Gastroesophageal sphincter (tissue), 3 donors: ENCODE data around the gene CDX4.
"Not testable (repeated sequence)": the region's sequence is repeated elsewhere in the genome, so short reads cannot be mapped to it uniquely, and the experiment has no call there.

ENCODE experiments used
- CTCF ChIP-seq, 4 experiments: fragments of 200-600 bp in 2 of 4; fragments of 450-650 bp in 2 of 4; sonication (generic) in 1 of 4; IDR thresholded peaks; one replicate each; pipeline ENCODE4 v1.5.1; 2017 to 2019; ENCODE audit warnings: antibody characterized with exemption in 4 of 4, mild to moderate bottlenecking in 2 of 4, moderate library complexity in 2 of 4
- EP300 ChIP-seq: sonication (generic); formaldehyde crosslinking; IDR thresholded peaks from one replicate; pipeline ENCODE4 v1.6.1; 2017; ENCODE audit warnings: antibody characterized with exemption, mild to moderate bottlenecking
- POLR2A ChIP-seq, 2 donors: fragments of 450-650 bp; IDR thresholded peaks; one replicate each; pipeline ENCODE4 v1.6.1; 2017; ENCODE audit warnings: antibody characterized with exemption in 2 of 2, mild to moderate bottlenecking in 2 of 2, moderate library complexity in 1 of 2

GRCh38 chrX:73492178-73492577 lies 45.3 kb downstream of the CDX4 start:
- not testable (repeated sequence) for TF ChIP-seq POLR2A (IDR thresholded peaks at IDR 0.05); CTCF (IDR thresholded peaks at IDR 0.05); EP300
